ENCODE measurements around the gene ITPA.

The ITPA gene

GRCh38 chr20:3239867-3240775, 30.8 kb downstream of the ITPA start:
- peak in 1 of 3 donors; percentile 48 for DNase-seq
- H3K27ac ChIP-seq (ENCODE audit: insufficient read depth in 1 of 2, low read depth in 1 of 2, low read length in 2 of 2, poor library complexity in 1 of 2, severe bottlenecking in 2 of 2), result no peak overlapping the region
- 15% methylated on average over 53 of the region's 54 CpGs for WGBS (ENCODE audit: insufficient coverage)
- ChIA-PET POLR2A (interaction anchor here (1.4 kb wide), 1 partner anchor 17 kb away, joined by 4 read pairs; no protein-coding TSS in a partner anchor), CTCF (interaction anchor here (0.9 to 2.1 kb wide), 3 partner anchors 17 to 23 kb away, joined by 3 to 5 read pairs (median 3); no protein-coding TSS in a partner anchor)
- peaks cover 0 to 25% (median 22%) of the 10 kb centered on the region in 4 experiments for H3K4me1 ChIP-seq (ENCODE audit: control extremely low read depth in 1 of 4, control insufficient read depth in 4 of 4, insufficient read depth in 4 of 4, low read length in 3 of 4)
- no peaks in the 10 kb centered on the region for H3K9me3 ChIP-seq (ENCODE audit: control extremely low read depth in 1 of 5, control insufficient read depth in 4 of 5, insufficient read depth in 2 of 5, low read depth in 1 of 5, low read length in 4 of 5)
- H3K4me3 ChIP-seq (ENCODE audit: control insufficient read depth in 1 of 7, extremely low read depth in 1 of 7, insufficient read depth in 4 of 7, low read depth in 2 of 7, low read length in 6 of 7), result peak overlapping the region; percentile 23 to 73 (median 64)
- H3K27me3 ChIP-seq (replicated peaks in 2 of 5; ENCODE audit: control insufficient read depth in 4 of 5, insufficient read depth in 5 of 5, low read length in 4 of 5), result peaks cover 0 to 87% (median 36%) of the 10 kb centered on the region in 5 experiments
- no peaks in the 10 kb centered on the region for H3K36me3 ChIP-seq (ENCODE audit: control insufficient read depth in 4 of 4, insufficient read depth in 4 of 4, low read length in 3 of 4)

GRCh38 chr20:3240776-3241363, 31.6 kb downstream of the ITPA start:
- no peak for DNase-seq
- no peak overlapping the region for H3K4me3 ChIP-seq (ENCODE audit: control insufficient read depth in 1 of 7, extremely low read depth in 1 of 7, insufficient read depth in 4 of 7, low read depth in 2 of 7, low read length in 6 of 7)
- CTCF ChIA-PET, result no interaction called here

GRCh38 chr20:3242172-3242692, 32.9 kb downstream of the ITPA start:
- 87% methylated on average over 3 of the region's 6 CpGs for WGBS (ENCODE audit: insufficient coverage)
- Histone ChIP-seq H3K36me3 (ENCODE audit: control insufficient read depth in 4 of 4, insufficient read depth in 4 of 4, low read length in 3 of 4) (no peaks in the 10 kb centered on the region), H3K9me3 (ENCODE audit: control extremely low read depth in 1 of 5, control insufficient read depth in 4 of 5, insufficient read depth in 2 of 5, low read depth in 1 of 5, low read length in 4 of 5) (no peaks in the 10 kb centered on the region), H3K4me1 (ENCODE audit: control extremely low read depth in 1 of 4, control insufficient read depth in 4 of 4, insufficient read depth in 4 of 4, low read length in 3 of 4) (peaks cover 0 to 25% (median 22%) of the 10 kb centered on the region in 4 experiments), H3K27ac (ENCODE audit: insufficient read depth in 1 of 2, low read depth in 1 of 2, low read length in 2 of 2, poor library complexity in 1 of 2, severe bottlenecking in 2 of 2) (no peak overlapping the region), H3K27me3 (replicated peaks in 2 of 5; ENCODE audit: control insufficient read depth in 4 of 5, insufficient read depth in 5 of 5, low read length in 4 of 5) (peaks cover 0 to 73% (median 30%) of the 10 kb centered on the region in 5 experiments), H3K4me3 (ENCODE audit: control insufficient read depth in 1 of 7, extremely low read depth in 1 of 7, insufficient read depth in 4 of 7, low read depth in 2 of 7, low read length in 6 of 7) (no peak overlapping the region)
- POLR2A ChIA-PET, result interaction anchor here (0.6 kb wide), 1 partner anchor 125 kb away, joined by 4 read pairs; no protein-coding TSS in a partner anchor
- no peak for DNase-seq
- CTCF ChIA-PET, result interaction anchor here (0.7 kb wide), 1 partner anchor 72 kb away, joined by 3 read pairs; no protein-coding TSS in a partner anchor

More at GRCh38 chr20:3240776-3241363, 31.6 kb downstream of the ITPA start:
- WGBS (ENCODE audit: insufficient coverage), result 88% methylated on average over 12 of the region's 15 CpGs
- POLR2A ChIA-PET, result no interaction called here
- Histone ChIP-seq H3K9me3 (ENCODE audit: control extremely low read depth in 1 of 5, control insufficient read depth in 4 of 5, insufficient read depth in 2 of 5, low read depth in 1 of 5, low read length in 4 of 5) (no peaks in the 10 kb centered on the region), H3K27me3 (replicated peaks in 2 of 5; ENCODE audit: control insufficient read depth in 4 of 5, insufficient read depth in 5 of 5, low read length in 4 of 5) (peaks cover 0 to 80% (median 35%) of the 10 kb centered on the region in 5 experiments), H3K4me1 (ENCODE audit: control extremely low read depth in 1 of 4, control insufficient read depth in 4 of 4, insufficient read depth in 4 of 4, low read length in 3 of 4) (peaks cover 0 to 25% (median 22%) of the 10 kb centered on the region in 4 experiments), H3K36me3 (ENCODE audit: control insufficient read depth in 4 of 4, insufficient read depth in 4 of 4, low read length in 3 of 4) (no peaks in the 10 kb centered on the region), H3K27ac (ENCODE audit: insufficient read depth in 1 of 2, low read depth in 1 of 2, low read length in 2 of 2, poor library complexity in 1 of 2, severe bottlenecking in 2 of 2) (no peak overlapping the region)

GRCh38 chr20:3243718-3244358, 34.5 kb downstream of the ITPA start:
- ChIA-PET POLR2A (no interaction called here), CTCF (interaction anchor here (1.2 kb wide), 1 partner anchor 21 kb away, joined by 3 read pairs; no protein-coding TSS in a partner anchor)
- Histone ChIP-seq H3K36me3 (ENCODE audit: control insufficient read depth in 4 of 4, insufficient read depth in 4 of 4, low read length in 3 of 4) (no peaks in the 10 kb centered on the region), H3K4me3 (ENCODE audit: control insufficient read depth in 1 of 7, extremely low read depth in 1 of 7, insufficient read depth in 4 of 7, low read depth in 2 of 7, low read length in 6 of 7) (no peak overlapping the region), H3K4me1 (ENCODE audit: control extremely low read depth in 1 of 4, control insufficient read depth in 4 of 4, insufficient read depth in 4 of 4, low read length in 3 of 4) (peaks cover 0 to 21% (median 17%) of the 10 kb centered on the region in 4 experiments), H3K27me3 (replicated peaks in 2 of 5; ENCODE audit: control insufficient read depth in 4 of 5, insufficient read depth in 5 of 5, low read length in 4 of 5) (peaks cover 8 to 73% (median 32%) of the 10 kb centered on the region in 5 experiments), H3K9me3 (ENCODE audit: control extremely low read depth in 1 of 5, control insufficient read depth in 4 of 5, insufficient read depth in 2 of 5, low read depth in 1 of 5, low read length in 4 of 5) (no peaks in the 10 kb centered on the region), H3K27ac (ENCODE audit: insufficient read depth in 1 of 2, low read depth in 1 of 2, low read length in 2 of 2, poor library complexity in 1 of 2, severe bottlenecking in 2 of 2) (no peak overlapping the region)
- 97% methylated on average over 10 of the region's 11 CpGs for WGBS (ENCODE audit: insufficient coverage)
- DNase-seq, result no peak

- peaks cover 11 to 73% (median 33%) of the 10 kb centered on the region in 5 experiments for H3K27me3 ChIP-seq (replicated peaks in 2 of 5; ENCODE audit: control insufficient read depth in 4 of 5, insufficient read depth in 5 of 5, low read length in 4 of 5)
- no peaks in the 10 kb centered on the region for H3K9me3 ChIP-seq (ENCODE audit: control extremely low read depth in 1 of 5, control insufficient read depth in 4 of 5, insufficient read depth in 2 of 5, low read depth in 1 of 5, low read length in 4 of 5)
- H3K27ac ChIP-seq (ENCODE audit: insufficient read depth in 1 of 2, low read depth in 1 of 2, low read length in 2 of 2, poor library complexity in 1 of 2, severe bottlenecking in 2 of 2), result no peak overlapping the region
- DNase-seq, result no peak
- peaks cover 0 to 17% (median 14%) of the 10 kb centered on the region in 4 experiments for H3K4me1 ChIP-seq (ENCODE audit: control extremely low read depth in 1 of 4, control insufficient read depth in 4 of 4, insufficient read depth in 4 of 4, low read length in 3 of 4)
- ChIA-PET CTCF (interaction anchor here (1.2 to 1.5 kb wide), 2 partner anchors 22 to 26 kb away, joined by 3 to 9 read pairs; no protein-coding TSS in a partner anchor), POLR2A (no interaction called here)
- no peak overlapping the region for H3K4me3 ChIP-seq (ENCODE audit: control insufficient read depth in 1 of 7, extremely low read depth in 1 of 7, insufficient read depth in 4 of 7, low read depth in 2 of 7, low read length in 6 of 7)
- no peaks in the 10 kb centered on the region for H3K36me3 ChIP-seq (ENCODE audit: control insufficient read depth in 4 of 4, insufficient read depth in 4 of 4, low read length in 3 of 4)
- 100% methylated on average over 1 of the region's 1 CpG for WGBS (ENCODE audit: insufficient coverage)
Measured at GRCh38 chr20:3244613-3245012, 35.3 kb downstream of the ITPA start.

- DNase-seq, result no peak
- Histone ChIP-seq H3K9me3 (ENCODE audit: control extremely low read depth in 1 of 5, control insufficient read depth in 4 of 5, insufficient read depth in 2 of 5, low read depth in 1 of 5, low read length in 4 of 5) (no peaks in the 10 kb centered on the region), H3K27me3 (replicated peaks in 2 of 5; ENCODE audit: control insufficient read depth in 4 of 5, insufficient read depth in 5 of 5, low read length in 4 of 5) (peaks cover 11 to 73% (median 29%) of the 10 kb centered on the region in 5 experiments), H3K27ac (ENCODE audit: insufficient read depth in 1 of 2, low read depth in 1 of 2, low read length in 2 of 2, poor library complexity in 1 of 2, severe bottlenecking in 2 of 2) (no peak overlapping the region), H3K4me3 (ENCODE audit: control insufficient read depth in 1 of 7, extremely low read depth in 1 of 7, insufficient read depth in 4 of 7, low read depth in 2 of 7, low read length in 6 of 7) (no peak overlapping the region), H3K4me1 (ENCODE audit: control extremely low read depth in 1 of 4, control insufficient read depth in 4 of 4, insufficient read depth in 4 of 4, low read length in 3 of 4) (peaks cover 0 to 12% (median 10%) of the 10 kb centered on the region in 4 experiments), H3K36me3 (ENCODE audit: control insufficient read depth in 4 of 4, insufficient read depth in 4 of 4, low read length in 3 of 4) (peaks cover 0 to under 1% (median 0%) of the 10 kb centered on the region in 4 experiments)
- ChIA-PET CTCF (interaction anchor here (0.9 to 1.5 kb wide), 3 partner anchors 18 to 27 kb away, joined by 3 to 9 read pairs (median 4); no protein-coding TSS in a partner anchor), POLR2A (no interaction called here)
- WGBS (ENCODE audit: insufficient coverage), result 94% methylated on average over 2 of the region's 2 CpGs
Measured at GRCh38 chr20:3245156-3245555, 35.9 kb downstream of the ITPA start.

Measured in common myeloid progenitor, CD34-positive (primary cell).